ENCODE data around the gene IL1RL1.

IL1RL1 gene

GRCh38 chr2:102310964-102311640 lies at the start of gene IL1RL1:
TSS of gene IL1RL1 (plus strand) at chr2:102311563. CDS start at chr2:102338265, 26,702 bp downstream.
- no peak for DNase-seq

GRCh38 chr2:102262216-102263129 lies 48.9 kb upstream of the IL1RL1 start:
- no peak for DNase-seq

GRCh38 chr2:102264952-102265351 lies 46.4 kb upstream of the IL1RL1 start:
- DNase-seq, result no peak

GRCh38 chr2:102266204-102266603 lies 45.2 kb upstream of the IL1RL1 start:
- DNase-seq, result no peak

- no peak for DNase-seq
Observed at GRCh38 chr2:102267774-102268173, 43.6 kb upstream of the IL1RL1 start.

GRCh38 chr2:102268510-102269199 lies 42.7 kb upstream of the IL1RL1 start:
- DNase-seq, result no peak

- no peak for DNase-seq
Observed at GRCh38 chr2:102269200-102269524, 42.2 kb upstream of the IL1RL1 start.

- no peak for DNase-seq
Observed at GRCh38 chr2:102271844-102272243, 39.5 kb upstream of the IL1RL1 start.

- DNase-seq, result no peak
Observed at GRCh38 chr2:102273619-102274211, 37.6 kb upstream of the IL1RL1 start.

- no peak for DNase-seq
Observed at GRCh38 chr2:102276549-102277201, 34.7 kb upstream of the IL1RL1 start.

- no peak for DNase-seq
Observed at GRCh38 chr2:102277202-102277700, 34.1 kb upstream of the IL1RL1 start.

GRCh38 chr2:102278720-102279390 lies 32.5 kb upstream of the IL1RL1 start:
- no peak for DNase-seq

GRCh38 chr2:102279391-102279735 lies 32.0 kb upstream of the IL1RL1 start:
- DNase-seq, result no peak

GRCh38 chr2:102282678-102283091 lies 28.7 kb upstream of the IL1RL1 start:
- no peak for DNase-seq

- DNase-seq, result no peak
Observed at GRCh38 chr2:102283996-102284395, 27.4 kb upstream of the IL1RL1 start.

- no peak for DNase-seq
Observed at GRCh38 chr2:102284611-102285010, 26.8 kb upstream of the IL1RL1 start.

GRCh38 chr2:102285368-102285767 lies 26.0 kb upstream of the IL1RL1 start:
- no peak for DNase-seq

GRCh38 chr2:102286041-102286440 lies 25.3 kb upstream of the IL1RL1 start:
- DNase-seq, result no peak

GRCh38 chr2:102289129-102289528 lies 22.2 kb upstream of the IL1RL1 start:
- no peak for DNase-seq

- DNase-seq, result no peak
Observed at GRCh38 chr2:102290594-102290993, 20.8 kb upstream of the IL1RL1 start.

- DNase-seq, result no peak
Observed at GRCh38 chr2:102291319-102292075, 19.9 kb upstream of the IL1RL1 start.
